ENCODE data around the gene JPH3.

DNA sequence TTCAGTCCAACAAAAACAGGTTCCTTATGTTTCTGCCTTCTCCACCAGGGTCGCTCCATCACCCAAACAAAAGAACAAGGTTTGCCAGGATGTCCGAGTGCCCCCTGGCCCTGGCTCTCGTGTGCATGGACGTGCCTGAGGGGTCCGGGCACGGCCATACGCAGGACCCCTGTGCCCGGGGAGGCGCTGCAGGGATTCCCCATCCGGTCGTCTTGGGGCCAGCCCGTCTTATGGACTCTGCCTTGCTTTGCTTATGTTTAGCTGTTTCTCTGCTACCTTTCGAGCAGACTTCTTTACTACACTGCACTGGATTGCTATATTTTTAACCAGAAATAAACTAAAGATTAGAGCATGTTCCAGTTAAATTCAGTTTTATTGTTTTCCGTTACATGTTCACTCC is 95.5 kb downstream of the JPH3 start:
- no peak for TF ChIP-seq POLR2AphosphoS5 (IDR thresholded peaks at IDR 0.05)
- TF ChIP-seq, protein P1, sequence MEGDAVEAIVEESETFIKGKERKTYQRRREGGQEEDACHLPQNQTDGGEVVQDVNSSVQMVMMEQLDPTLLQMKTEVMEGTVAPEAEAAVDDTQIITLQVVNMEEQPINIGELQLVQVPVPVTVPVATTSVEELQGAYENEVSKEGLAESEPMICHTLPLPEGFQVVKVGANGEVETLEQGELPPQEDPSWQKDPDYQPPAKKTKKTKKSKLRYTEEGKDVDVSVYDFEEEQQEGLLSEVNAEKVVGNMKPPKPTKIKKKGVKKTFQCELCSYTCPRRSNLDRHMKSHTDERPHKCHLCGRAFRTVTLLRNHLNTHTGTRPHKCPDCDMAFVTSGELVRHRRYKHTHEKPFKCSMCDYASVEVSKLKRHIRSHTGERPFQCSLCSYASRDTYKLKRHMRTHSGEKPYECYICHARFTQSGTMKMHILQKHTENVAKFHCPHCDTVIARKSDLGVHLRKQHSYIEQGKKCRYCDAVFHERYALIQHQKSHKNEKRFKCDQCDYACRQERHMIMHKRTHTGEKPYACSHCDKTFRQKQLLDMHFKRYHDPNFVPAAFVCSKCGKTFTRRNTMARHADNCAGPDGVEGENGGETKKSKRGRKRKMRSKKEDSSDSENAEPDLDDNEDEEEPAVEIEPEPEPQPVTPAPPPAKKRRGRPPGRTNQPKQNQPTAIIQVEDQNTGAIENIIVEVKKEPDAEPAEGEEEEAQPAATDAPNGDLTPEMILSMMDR (IDR thresholded peaks at IDR 0.05), result no peak

Data from sigmoid colon (tissue), 4 donors.